SH-SY5Y (cell line): ENCODE results near the gene MGST2.

Source experiments
- GATA2 ChIP-seq: IDR thresholded peaks from 2 replicates; pipeline ENCODE4 v1.6.1; 2011; ENCODE audit warnings: mild to moderate bottlenecking, low read depth, low read length
- GATA3 ChIP-seq: IDR thresholded peaks from 2 replicates; pipeline ENCODE4 v1.6.1; 2011; ENCODE audit warnings: low read depth, mild to moderate bottlenecking, low read length, moderate library complexity

GRCh38 chr4:139630126-139630495 is 35.5 kb upstream of the MGST2 start:
- TF ChIP-seq GATA2 (no peak), GATA3 (no peak)
